K562 (cell line): ENCODE measurements around the gene AVPR1B. TPM values are rescaled to one million over a fixed set of nuclear protein-coding genes. Genes with fewer than 3 reads are reported as not detected.

Experiments used
- ATAC-seq: fragments of 200-7000 bp; cut with Tn5 transposase; 3 replicates; pipeline ENCODE4 v1.9.1; 2020; ENCODE audit warnings: moderate library complexity
- BruUV-seq: library from RNA; stranded (reverse); fragments of 400-500 nt; replicated peaks from 2 replicates; lab custom pipeline; 2021; lab: Mats Ljungman, UMichigan
- CTCF ChIA-PET: fragments of 300-600 bp; formaldehyde crosslinking; extraction: SDS; loops from one replicate; lab custom pipeline; 2021; ENCODE audit warnings: low intra/inter-chr PET ratio; lab: Yijun Ruan, JAX
- POLR2A ChIA-PET: fragments of 300-600, 350-650 bp; sonication (Branson Sonifier 250); formaldehyde crosslinking; extraction: SDS; loops from one replicate; lab custom pipeline; 2021; ENCODE audit warnings: antibody characterized with exemption, inconsistent platforms; lab: Yijun Ruan, JAX
- DNase-seq, 4 experiments: peaks; one replicate each; pipeline versions ENCODE4 v3.0.0 to v3.0.0-alpha.2; 2011 to 2018; ENCODE audit warnings: low spot score in 3 of 4, mixed read lengths in 3 of 4; ENCODE audit errors: extremely low read depth in 1 of 4
- FAIRE-seq: peaks from 2 replicates; lab custom pipeline; 2011; peaks lifted over from hg19 to GRCh38; lab: Jason Lieb, UNC
- H2AFZ ChIP-seq: 2 replicates; pipeline ENCODE4 v1.6.0; 2011; ENCODE audit warnings: low read depth, low read length, control low read depth, inconsistent platforms
- H3K27ac ChIP-seq: fragments of 200-600 bp; 3 replicates; pipeline ENCODE4 v1.8.0; 2011; ENCODE audit warnings: low read depth, mild to moderate bottlenecking, control low read depth, inconsistent platforms, low read length, moderate library complexity, mixed read lengths; ENCODE audit errors: extremely low read depth
- H3K27me3 ChIP-seq, 2 experiments: fragments of 300-600 bp in 1 of 2; 2 replicates in 1 of 2; 3 replicates in 1 of 2; pipeline versions ENCODE4 v1.6.0 to v1.8.0; 2011; ENCODE audit warnings: inconsistent platforms in 2 of 2, low read length in 2 of 2, mild to moderate bottlenecking in 1 of 2, mixed read lengths in 1 of 2, moderate library complexity in 1 of 2; ENCODE audit not compliant: control insufficient read depth in 2 of 2, insufficient read depth in 2 of 2
- H3K36me3 ChIP-seq: fragments of 300-600 bp; 3 replicates; pipeline ENCODE4 v1.8.0; 2011; ENCODE audit warnings: mild to moderate bottlenecking, low read length, inconsistent platforms; ENCODE audit not compliant: control insufficient read depth, insufficient read depth
- H3K4me1 ChIP-seq, 2 experiments: fragments of 200-600 bp in 1 of 2; replicated peaks in 1 of 2; 2 replicates in 1 of 2; 3 replicates in 1 of 2; pipeline versions ENCODE4 v1.5.1 to v1.8.0; 2011; ENCODE audit warnings: inconsistent platforms in 2 of 2, low read length in 2 of 2, mild to moderate bottlenecking in 1 of 2, mixed read lengths in 1 of 2, moderate library complexity in 1 of 2; ENCODE audit not compliant: control insufficient read depth in 2 of 2, insufficient read depth in 2 of 2
- H3K4me2 ChIP-seq: 2 replicates; pipeline ENCODE4 v1.6.1; 2011; ENCODE audit warnings: low read length, control low read depth, inconsistent platforms, mixed read lengths; ENCODE audit not compliant: insufficient read depth
- H3K4me3 ChIP-seq: fragments of 200-600 bp; sonication (generic), shearing (Covaris generic); 2 replicates; pipeline ENCODE4 v1.5.1; 2016; ENCODE audit warnings: control low read depth, inconsistent platforms
- H3K79me2 ChIP-seq: fragments of 200-600 bp; 3 replicates; pipeline ENCODE4 v1.8.0; 2011; ENCODE audit warnings: low read length, inconsistent platforms; ENCODE audit not compliant: control insufficient read depth, insufficient read depth
- H3K9ac ChIP-seq, 2 experiments: 2 replicates each; pipeline versions ENCODE4 v1.6.0 to v1.6.1; 2011; ENCODE audit warnings: low read depth in 2 of 2, low read length in 2 of 2, control low read depth in 1 of 2, inconsistent platforms in 1 of 2, mild to moderate bottlenecking in 1 of 2, mixed read lengths in 1 of 2; ENCODE audit not compliant: insufficient read depth in 1 of 2
- H3K9me1 ChIP-seq: one replicate; pipeline ENCODE4 v1.6.0; 2011; ENCODE audit warnings: inconsistent platforms, mild to moderate bottlenecking, low read length, moderate library complexity; ENCODE audit not compliant: control insufficient read depth, insufficient read depth
- H3K9me3 ChIP-seq: replicated peaks from 2 replicates; pipeline ENCODE4 v1.5.1; 2011; ENCODE audit warnings: low read depth, low read length, inconsistent platforms; ENCODE audit not compliant: control insufficient read depth, insufficient read depth
- H4K20me1 ChIP-seq: replicated peaks from 2 replicates; pipeline ENCODE4 v1.6.1; 2011; ENCODE audit warnings: low read length, inconsistent platforms, mixed read lengths; ENCODE audit not compliant: control insufficient read depth, insufficient read depth
- BRD4 ChIP-seq: fragments of 200-600 bp; sonication (generic); IDR thresholded peaks from 2 replicates; pipeline ENCODE4 v1.6.1; 2017; ENCODE audit warnings: inconsistent platforms
- CREB5 ChIP-seq: fragments of 250-450 bp; sonication (Bioruptor Pico); IDR thresholded peaks from 2 replicates; pipeline ENCODE4 v1.5.0; 2020; ENCODE audit warnings: mild to moderate bottlenecking
- ELF4 ChIP-seq: fragments of 450-650 bp; formaldehyde crosslinking; IDR thresholded peaks from 2 replicates; pipeline ENCODE4 v1.4.0; 2022; ENCODE audit warnings: missing genetic modification characterization
- KAT2B ChIP-seq: IDR thresholded peaks from one replicate; pipeline ENCODE4 v1.6.1; 2012; ENCODE audit warnings: low read depth, mild to moderate bottlenecking, control low read depth, inconsistent platforms, low read length, moderate library complexity
- NELFE ChIP-seq: IDR thresholded peaks from 2 replicates; pipeline ENCODE4 v1.6.1; 2011; ENCODE audit warnings: mild to moderate bottlenecking; ENCODE audit not compliant: insufficient read depth, insufficient read length
- NR2C2 ChIP-seq, 2 experiments: fragments of 200-800 bp in 1 of 2; sonication (Bioruptor generic) in 1 of 2; sonication (generic) in 1 of 2; formaldehyde crosslinking in 1 of 2; IDR thresholded peaks; 2 replicates each; pipeline versions ENCODE4 v1.6.1 to v1.8.0; 2016 to 2022; ENCODE audit warnings: mild to moderate bottlenecking in 1 of 2, missing compliant biosample characterization in 1 of 2, missing genetic modification characterization in 1 of 2, missing genetic modification reagents in 1 of 2
- POLR3A ChIP-seq: IDR thresholded peaks from 2 replicates; pipeline ENCODE4 v1.6.1; 2011; ENCODE audit warnings: borderline replicate concordance, mild to moderate bottlenecking, moderate library complexity; ENCODE audit not compliant: insufficient read length, insufficient read depth; ENCODE audit errors: extremely low read depth
- PTTG1 ChIP-seq: fragments of 450-650 bp; IDR thresholded peaks from 2 replicates; pipeline ENCODE4 v1.6.1; 2016; ENCODE audit warnings: low read depth, mild to moderate bottlenecking, missing genetic modification characterization, missing compliant biosample characterization
- SIN3A ChIP-seq, 2 experiments: fragments of 150-350 bp in 1 of 2; IDR thresholded peaks; 2 replicates each; pipeline ENCODE4 v1.6.1; 2011 to 2016; ENCODE audit warnings: borderline replicate concordance in 2 of 2, low read depth in 2 of 2, low read length in 2 of 2, mild to moderate bottlenecking in 2 of 2, moderate library complexity in 2 of 2; ENCODE audit not compliant: control insufficient read depth in 1 of 2
- SMARCE1 ChIP-seq: fragments of 450-650 bp; IDR thresholded peaks from 2 replicates; pipeline ENCODE4 v1.7.1; 2016; ENCODE audit warnings: mild to moderate bottlenecking
- STAT5B ChIP-seq: fragments of 250-450 bp; sonication (Bioruptor Pico); IDR thresholded peaks from 2 replicates; pipeline ENCODE4 v1.8.0; 2021; ENCODE audit warnings: mild to moderate bottlenecking, inconsistent platforms
- ZBTB7A ChIP-seq: IDR thresholded peaks from 2 replicates; pipeline ENCODE4 v1.6.1; 2011; ENCODE audit warnings: low read depth, mild to moderate bottlenecking, low read length, moderate library complexity, borderline replicate concordance; ENCODE audit not compliant: control insufficient read depth
- WGBS: fragments of 100-300 bp; shearing (Covaris generic); methylation state at CpG from one replicate; pipeline ENCODE4 v1.1.6; 2016; ENCODE audit warnings: low coverage, mixed read lengths; ENCODE audit not compliant: insufficient coverage; ENCODE audit errors: missing lambda C conversion rate; 5-methylcytosine and 5-hydroxymethylcytosine counted together
- in situ Hi-C: fragments of 300-500 bp; cut with MboI; formaldehyde crosslinking; loops from 4 replicates; pipeline ENCODE4 v1.15.0; 2018; ENCODE audit warnings: inconsistent platforms, mixed read lengths
- intact Hi-C: fragments of 100-400 bp; cut with micrococcal nuclease; formaldehyde crosslinking; loops from 2 replicates; pipeline ENCODE4 v1.14.2; 2022
- polyA plus RNA-seq, 8 experiments: library from polyadenylated mRNA; depleted of rRNA in 4 of 8; stranded (reverse) in 5 of 8; unstranded in 3 of 8; fragments of >200 nt; fragmentation: Nextera tagmentation in 2 of 8; fragmentation: Illumina TruSeq in 1 of 8; extraction: Ambion mirVana in 2 of 8; extraction: Trizol in 1 of 8; gene quantifications; 2 replicates each; pipeline versions ENCODE4 v1.2.1 to v1.2.3, GENCODE V29; 2011 to 2014; ENCODE audit warnings: inconsistent platforms in 1 of 8, missing spikeins in 1 of 8
- total RNA-seq, 7 experiments: library from RNA; depleted of rRNA in 6 of 7; stranded (reverse); fragments of >200 nt in 6 of 7; fragmentation: Illumina TruSeq in 2 of 7; extraction: Trizol in 2 of 7; gene quantifications; 2 replicates each; pipeline versions ENCODE4 v1.2.1 to v1.2.3, GENCODE V29; 2011 to 2021; ENCODE audit warnings: low replicate concordance in 1 of 7
- TF ChIP-seq, protein P1 (sequence below): fragments of 450-650 bp; conservative IDR thresholded peaks from 2 replicates; pipeline ENCODE4 v1.6.1; 2016; ENCODE audit warnings: missing genetic modification characterization, low read depth, mild to moderate bottlenecking, missing compliant biosample characterization, moderate library complexity

The AVPR1B gene
- total and polyA plus RNA-seq, 9 of the 15 experiments (the other 6 are each of a cell fraction or from before 2014, with no cell fraction given) = not detected

- ChIA-PET CTCF (no interaction called here), POLR2A (interaction anchor here (0.6 to 1.3 kb wide), 9 partner anchors 8 to 1490 kb away, joined by 3 read pairs; no protein-coding TSS in a partner anchor)
- ATAC-seq = no peak
- no peak overlapping the region for H3K4me2 ChIP-seq
- no peaks in the 10 kb centered on the region for H3K9me1 ChIP-seq
- H3K79me2 ChIP-seq = no peaks in the 10 kb centered on the region
- in situ Hi-C loops = loop anchor here (5.0 kb wide), 1 partner anchor 319 kb away; no protein-coding TSS in a partner anchor
- no peaks in the 10 kb centered on the region for H3K9me3 ChIP-seq
- no peak for TF ChIP-seq POLR3A
- TF ChIP-seq STAT5B = no peak
- no peak for TF ChIP-seq SMARCE1
- no peak for TF ChIP-seq ZBTB7A
- 0% methylated on average over 3 of the region's 3 CpGs for WGBS
- no peak for DNase-seq
- no peak overlapping the region for H3K4me3 ChIP-seq
- H4K20me1 ChIP-seq = 0 out of 2 replicates have a peak, but pooled peaks cover 5% of the 10 kb centered on the region
- no peak overlapping the region for H3K27ac ChIP-seq
- H3K36me3 ChIP-seq = no peaks in the 10 kb centered on the region
- H3K9ac ChIP-seq = no peak overlapping the region
- no peak for FAIRE-seq
- intact Hi-C loops = no loop called here
- H3K27me3 ChIP-seq = peaks cover 28 to 55% of the 10 kb centered on the region in 2 experiments
- peaks cover 3 to 5% of the 10 kb centered on the region in 2 experiments; a peak in 3 of 5 replicates for H3K4me1 ChIP-seq
- no TSS peak for BruUV-seq
- H2AFZ ChIP-seq = no peak overlapping the region
Measured at GRCh38 chr1:206110820-206111219, 6.4 kb downstream of the AVPR1B start.

GRCh38 chr1:206110161-206110560 lies 7.0 kb downstream of the AVPR1B start:
- Histone ChIP-seq H2AFZ (no peak overlapping the region), H3K36me3 (no peaks in the 10 kb centered on the region), H3K9me3 (no peaks in the 10 kb centered on the region), H4K20me1 (0 out of 2 replicates have a peak, but pooled peaks cover 5% of the 10 kb centered on the region), H3K27ac (no peak overlapping the region), H3K4me1 (peaks cover 3 to 8% of the 10 kb centered on the region in 2 experiments; a peak in 3 of 5 replicates), H3K27me3 (peaks cover 24 to 50% of the 10 kb centered on the region in 2 experiments), H3K9ac (no peak overlapping the region), H3K9me1 (no peaks in the 10 kb centered on the region), H3K4me3 (no peak overlapping the region), H3K4me2 (no peak overlapping the region), H3K79me2 (no peaks in the 10 kb centered on the region)
- no peak for DNase-seq
- no peak for ATAC-seq
- intact Hi-C loops (no loop called here), in situ Hi-C loops (loop anchor here (5.0 kb wide), 1 partner anchor 318 kb away; no protein-coding TSS in a partner anchor)
- WGBS = 0% methylated on average over 15 of the region's 15 CpGs
- ChIA-PET CTCF (no interaction called here), POLR2A (interaction anchor here (1.2 to 1.3 kb wide), 3 partner anchors 11 to 299 kb away, joined by 3 read pairs; no protein-coding TSS in a partner anchor)
- no TSS peak for BruUV-seq
- no peak for FAIRE-seq
- TF ChIP-seq NELFE (no peak), NR2C2 (CRISPR knock-in tag; IDR thresholded peaks at IDR 0.05) (no peak), NR2C2 (tag; IDR thresholded peaks at IDR 0.05) (no peak), ELF4 (CRISPR knock-in tag) (no peak), SIN3A (IDR thresholded peaks at IDR 0.05; ENCODE audit: borderline replicate concordance in 2 of 2, control insufficient read depth in 1 of 2, low read depth in 2 of 2, low read length in 2 of 2) (no peak), BRD4 (no peak), PTTG1 (no peak), KAT2B (no peak), CREB5 (CRISPR knock-in tag) (no peak)
- TF ChIP-seq, protein P1, sequence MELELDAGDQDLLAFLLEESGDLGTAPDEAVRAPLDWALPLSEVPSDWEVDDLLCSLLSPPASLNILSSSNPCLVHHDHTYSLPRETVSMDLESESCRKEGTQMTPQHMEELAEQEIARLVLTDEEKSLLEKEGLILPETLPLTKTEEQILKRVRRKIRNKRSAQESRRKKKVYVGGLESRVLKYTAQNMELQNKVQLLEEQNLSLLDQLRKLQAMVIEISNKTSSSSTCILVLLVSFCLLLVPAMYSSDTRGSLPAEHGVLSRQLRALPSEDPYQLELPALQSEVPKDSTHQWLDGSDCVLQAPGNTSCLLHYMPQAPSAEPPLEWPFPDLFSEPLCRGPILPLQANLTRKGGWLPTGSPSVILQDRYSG (tag) = no peak
